Measurements from ENCODE around the gene CDK15. TPM values are rescaled to one million over a fixed set of nuclear protein-coding genes. Genes with fewer than 3 reads are reported as not detected.

The CDK15 gene
- total RNA-seq, 1 experiment from 2014 or later = not detected

DNA sequence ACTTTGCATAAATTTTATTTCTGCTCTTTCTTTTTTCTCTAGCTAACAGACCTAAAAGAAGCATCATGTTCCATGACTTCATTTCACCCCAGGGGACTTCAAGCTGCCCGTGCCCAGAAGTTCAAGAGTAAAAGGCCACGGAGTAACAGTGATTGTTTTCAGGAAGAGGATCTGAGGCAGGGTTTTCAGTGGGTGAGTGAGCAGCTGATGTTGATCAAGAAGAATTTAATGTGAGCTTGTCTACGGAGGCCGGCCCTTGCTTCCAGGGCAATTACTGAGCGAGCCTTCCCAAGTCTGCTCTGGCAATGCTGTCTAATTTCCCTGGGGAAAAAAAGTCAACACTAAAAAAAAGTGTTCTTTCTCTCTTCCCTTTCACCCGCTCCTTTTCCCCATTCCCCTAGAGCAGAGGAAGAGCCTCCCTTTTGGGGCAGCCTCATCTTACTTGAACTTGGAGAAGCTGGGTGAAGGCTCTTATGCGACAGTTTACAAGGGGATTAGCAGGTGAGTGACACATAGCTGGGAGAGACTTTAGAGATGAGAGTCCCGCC, 1.2 kb downstream of the CDK15 start:
- BruUV-seq (replicated peaks) = no TSS peak
- CTCF ChIA-PET = interaction anchor here (0.9 kb wide), 1 partner anchor 9 kb away, joined by 3 read pairs; no protein-coding TSS in a partner anchor
- ATAC-seq = no peak

More for the DNA sequence above, 1.2 kb downstream of the CDK15 start:
- Histone ChIP-seq H4K20me1 (ENCODE audit: insufficient read depth) (no peaks in the 10 kb centered on the region), H3K4me3 (replicated peaks in 1 of 2; ENCODE audit: low read depth in 1 of 2, low read length in 2 of 2) (no peak overlapping the region), H3K9me3 (ENCODE audit: control insufficient read depth in 1 of 2, insufficient read depth in 1 of 2, low read depth in 1 of 2, low read length in 2 of 2) (no peaks in the 10 kb centered on the region), H3K9me2 (ENCODE audit: insufficient read depth) (no peaks in the 10 kb centered on the region), H3K4me1 (ENCODE audit: control insufficient read depth in 1 of 2, insufficient read depth in 2 of 2, low read length in 2 of 2) (no peaks in the 10 kb centered on the region), H3K27ac (ENCODE audit: low read depth, low read length) (no peak overlapping the region), H3K9ac (ENCODE audit: low read length) (no peak overlapping the region), H3K36me3 (ENCODE audit: control insufficient read depth in 1 of 2, insufficient read depth in 2 of 2, low read length in 2 of 2) (no peaks in the 10 kb centered on the region), H2AFZ (ENCODE audit: low read depth, low read length, poor library complexity, severe bottlenecking) (no peak overlapping the region), H3K27me3 (ENCODE audit: insufficient read depth, low read length) (no peaks in the 10 kb centered on the region), H3K79me2 (ENCODE audit: insufficient read depth, low read length) (no peaks in the 10 kb centered on the region), H3K4me2 (ENCODE audit: low read length) (no peak overlapping the region)
- no peak for DNase-seq (ENCODE audit: low read depth, low spot score)
- no peak for TF ChIP-seq ELF1 (IDR thresholded peaks at IDR 0.05; ENCODE audit: borderline replicate concordance, low read depth)
- TF ChIP-seq FOSL1 (IDR thresholded peaks at IDR 0.05; ENCODE audit: low read depth) = no peak
- no peak for TF ChIP-seq CEBPB (IDR thresholded peaks at IDR 0.05; ENCODE audit: low read depth)
- no peak for TF ChIP-seq SIN3A (IDR thresholded peaks at IDR 0.05; ENCODE audit: low read depth)
- no peak for TF ChIP-seq ZFX (IDR thresholded peaks at IDR 0.05)
- no peak for TF ChIP-seq POLR2AphosphoS5 (IDR thresholded peaks at IDR 0.05; ENCODE audit: low read depth, low read length)
- no peak for TF ChIP-seq ZNF274 (IDR thresholded peaks at IDR 0.05; ENCODE audit: low read depth, low read length)
- no peak for TF ChIP-seq TCF7L2 (IDR thresholded peaks at IDR 0.05; ENCODE audit: borderline replicate concordance, extremely low read depth, insufficient read depth, insufficient read length)
- TF ChIP-seq, protein P1, sequence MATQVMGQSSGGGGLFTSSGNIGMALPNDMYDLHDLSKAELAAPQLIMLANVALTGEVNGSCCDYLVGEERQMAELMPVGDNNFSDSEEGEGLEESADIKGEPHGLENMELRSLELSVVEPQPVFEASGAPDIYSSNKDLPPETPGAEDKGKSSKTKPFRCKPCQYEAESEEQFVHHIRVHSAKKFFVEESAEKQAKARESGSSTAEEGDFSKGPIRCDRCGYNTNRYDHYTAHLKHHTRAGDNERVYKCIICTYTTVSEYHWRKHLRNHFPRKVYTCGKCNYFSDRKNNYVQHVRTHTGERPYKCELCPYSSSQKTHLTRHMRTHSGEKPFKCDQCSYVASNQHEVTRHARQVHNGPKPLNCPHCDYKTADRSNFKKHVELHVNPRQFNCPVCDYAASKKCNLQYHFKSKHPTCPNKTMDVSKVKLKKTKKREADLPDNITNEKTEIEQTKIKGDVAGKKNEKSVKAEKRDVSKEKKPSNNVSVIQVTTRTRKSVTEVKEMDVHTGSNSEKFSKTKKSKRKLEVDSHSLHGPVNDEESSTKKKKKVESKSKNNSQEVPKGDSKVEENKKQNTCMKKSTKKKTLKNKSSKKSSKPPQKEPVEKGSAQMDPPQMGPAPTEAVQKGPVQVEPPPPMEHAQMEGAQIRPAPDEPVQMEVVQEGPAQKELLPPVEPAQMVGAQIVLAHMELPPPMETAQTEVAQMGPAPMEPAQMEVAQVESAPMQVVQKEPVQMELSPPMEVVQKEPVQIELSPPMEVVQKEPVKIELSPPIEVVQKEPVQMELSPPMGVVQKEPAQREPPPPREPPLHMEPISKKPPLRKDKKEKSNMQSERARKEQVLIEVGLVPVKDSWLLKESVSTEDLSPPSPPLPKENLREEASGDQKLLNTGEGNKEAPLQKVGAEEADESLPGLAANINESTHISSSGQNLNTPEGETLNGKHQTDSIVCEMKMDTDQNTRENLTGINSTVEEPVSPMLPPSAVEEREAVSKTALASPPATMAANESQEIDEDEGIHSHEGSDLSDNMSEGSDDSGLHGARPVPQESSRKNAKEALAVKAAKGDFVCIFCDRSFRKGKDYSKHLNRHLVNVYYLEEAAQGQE (IDR thresholded peaks at IDR 0.05; ENCODE audit: low read depth) = no peak
- no peak for TF ChIP-seq SRF (IDR thresholded peaks at IDR 0.05; ENCODE audit: low read depth)
- no peak for TF ChIP-seq EZH2phosphoT487 (IDR thresholded peaks at IDR 0.05; ENCODE audit: borderline replicate concordance)
- TF ChIP-seq, protein P2, sequence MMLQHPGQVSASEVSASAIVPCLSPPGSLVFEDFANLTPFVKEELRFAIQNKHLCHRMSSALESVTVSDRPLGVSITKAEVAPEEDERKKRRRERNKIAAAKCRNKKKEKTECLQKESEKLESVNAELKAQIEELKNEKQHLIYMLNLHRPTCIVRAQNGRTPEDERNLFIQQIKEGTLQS (IDR thresholded peaks at IDR 0.05) = no peak
- RAD21 ChIA-PET (ENCODE audit: low non-redundant PET in 1 of 2, low total read pairs in 2 of 2, uncharacterized antibody in 2 of 2, unreplicated experiment in 2 of 2) = no interaction called here
- intact Hi-C loops (cut with micrococcal nuclease) = no loop called here
- POLR2A ChIA-PET = no interaction called here

Measured in HCT116 (cell line).